Measurements from ENCODE around the gene BORCS5.
A peak's percentile ranks its signal among the peaks of the same experiment; 100 is the strongest.

BORCS5 gene

DNA sequence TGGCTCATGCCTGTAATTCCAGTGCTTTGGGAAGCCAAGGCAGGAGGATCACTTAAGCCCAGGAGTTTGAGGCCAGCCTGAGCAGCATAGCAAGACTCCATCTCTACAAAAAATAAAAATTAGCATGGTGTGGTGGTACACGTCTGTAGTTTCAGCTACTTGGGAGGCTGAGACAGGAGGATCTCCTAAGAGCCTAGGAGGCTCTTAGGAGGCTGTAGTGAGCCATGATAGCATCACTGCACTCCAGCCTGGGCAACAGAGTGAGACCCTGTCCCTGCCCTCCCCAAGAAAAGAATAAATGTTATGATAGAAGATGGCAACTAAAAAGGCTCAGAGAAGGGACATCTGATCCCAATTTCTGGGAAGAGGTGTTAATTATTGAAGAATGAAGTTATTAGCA is 3.6 kb upstream of the BORCS5 start:
- no peak for DNase-seq

- DNase-seq = no peak
Observed at GRCh38 chr12:12353807-12354206, 3.1 kb upstream of the BORCS5 start.

DNA sequence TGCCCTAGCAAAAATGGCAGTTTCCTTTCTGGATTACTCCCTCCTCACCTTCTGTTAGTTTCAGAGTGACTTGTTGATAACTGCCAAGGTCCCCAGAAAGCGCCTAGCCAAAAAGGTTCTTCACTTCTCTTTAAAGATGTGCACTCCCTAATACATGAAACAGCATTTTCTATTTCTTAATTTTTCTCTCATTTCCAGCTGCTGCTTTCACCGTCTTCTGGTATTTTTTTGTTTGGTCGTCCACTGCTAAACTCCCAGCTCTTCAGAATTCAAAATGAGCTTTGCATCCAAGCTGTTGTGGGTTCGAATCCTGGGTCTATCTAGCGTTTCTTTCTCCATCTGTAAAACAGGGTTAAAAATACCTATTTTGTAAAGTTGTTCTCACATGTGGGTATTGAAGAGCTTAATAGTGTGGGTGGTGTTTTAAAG is 397 bp upstream of the BORCS5 start:
- DNase-seq = no peak

GRCh38 chr12:12357719-12358461 is 1.0 kb downstream of the BORCS5 start:
- DNase-seq = peak in 5 of 56 donors; percentile 8 to 44 (median 28)

- no peak for DNase-seq
Observed at GRCh38 chr12:12358528-12358927, 1.6 kb downstream of the BORCS5 start.

DNA sequence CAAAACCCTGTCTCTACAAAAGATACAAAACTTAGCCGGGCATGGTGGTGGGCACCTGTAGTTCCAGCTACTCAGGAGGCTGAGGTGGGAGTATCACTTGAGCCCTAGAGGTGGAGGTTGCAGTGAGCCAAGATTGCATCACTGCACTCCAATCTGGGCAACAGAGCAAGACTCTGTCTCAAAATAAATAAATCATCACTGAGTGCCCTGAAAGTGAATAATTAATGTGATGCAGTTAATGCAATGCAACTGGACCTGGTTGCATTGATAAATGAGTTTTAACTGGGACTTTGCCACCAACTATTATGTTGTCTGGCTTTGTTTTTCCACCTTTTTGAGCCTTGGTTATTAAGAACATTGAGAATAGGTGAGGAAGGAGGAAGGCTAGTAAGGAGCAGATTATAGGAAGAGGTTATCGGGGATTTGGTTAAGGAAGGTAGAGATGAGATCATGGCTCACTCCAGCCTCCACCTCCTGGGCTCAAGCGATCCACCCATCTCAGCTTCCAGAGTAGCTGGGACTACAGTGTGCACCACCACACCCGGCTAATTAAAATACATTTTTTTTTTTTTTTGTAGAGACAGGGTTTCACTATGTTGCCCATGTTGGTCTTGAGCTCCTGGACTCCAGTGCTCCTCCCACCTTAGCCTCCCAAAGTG is 8.0 kb downstream of the BORCS5 start:
- DNase-seq = no peak

DNA sequence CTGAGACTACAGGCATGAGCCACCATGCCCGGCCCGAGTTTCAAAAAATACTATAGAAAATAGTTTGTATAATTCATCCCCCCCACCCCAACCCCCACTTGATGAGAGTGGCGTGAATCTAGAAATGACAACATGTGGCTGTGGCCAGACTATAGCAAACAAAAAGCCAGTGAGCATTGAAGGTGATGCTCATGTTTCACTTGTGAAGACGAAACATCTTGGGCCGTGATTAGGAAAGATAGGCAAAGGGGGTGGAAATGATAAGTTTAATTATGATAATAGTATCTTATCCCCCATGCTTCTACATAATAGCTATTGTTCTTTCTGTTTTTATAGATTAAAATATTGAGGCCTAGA is 8.5 kb downstream of the BORCS5 start:
- no peak for DNase-seq

GRCh38 chr12:12365931-12366431 is 9.1 kb downstream of the BORCS5 start:
- DNase-seq = peak in 29 of 56 donors; percentile 4 to 76 (median 35)

- DNase-seq = no peak
Observed at GRCh38 chr12:12366701-12367481, 10.0 kb downstream of the BORCS5 start.

DNA sequence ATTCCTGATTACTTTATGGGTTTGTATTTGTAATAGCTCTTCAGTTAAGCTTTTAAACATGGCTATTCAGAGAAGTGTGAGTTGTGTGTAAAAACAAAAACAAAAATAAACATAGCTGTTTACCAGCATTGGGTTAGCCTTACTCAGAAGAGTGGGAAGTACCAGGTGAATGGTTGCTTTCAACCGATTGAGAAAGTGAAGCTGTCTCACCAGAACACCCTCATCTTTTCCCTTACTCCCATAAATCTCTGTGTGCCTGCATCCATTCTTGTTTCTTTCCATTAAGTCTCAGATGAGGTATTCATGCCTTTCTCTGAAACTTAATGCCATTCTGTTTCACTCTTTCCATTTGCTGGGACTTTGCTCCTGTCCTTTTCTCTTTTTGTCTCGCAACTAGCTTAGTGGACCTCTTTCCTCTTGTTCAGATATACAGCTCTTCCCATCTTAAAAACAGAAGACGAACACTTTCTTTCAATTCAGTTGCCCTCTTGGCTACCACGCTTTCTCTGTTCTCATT is 10.7 kb downstream of the BORCS5 start:
- no peak for DNase-seq

- DNase-seq = no peak
Observed at GRCh38 chr12:12372946-12373722, 16.3 kb downstream of the BORCS5 start.

DNA sequence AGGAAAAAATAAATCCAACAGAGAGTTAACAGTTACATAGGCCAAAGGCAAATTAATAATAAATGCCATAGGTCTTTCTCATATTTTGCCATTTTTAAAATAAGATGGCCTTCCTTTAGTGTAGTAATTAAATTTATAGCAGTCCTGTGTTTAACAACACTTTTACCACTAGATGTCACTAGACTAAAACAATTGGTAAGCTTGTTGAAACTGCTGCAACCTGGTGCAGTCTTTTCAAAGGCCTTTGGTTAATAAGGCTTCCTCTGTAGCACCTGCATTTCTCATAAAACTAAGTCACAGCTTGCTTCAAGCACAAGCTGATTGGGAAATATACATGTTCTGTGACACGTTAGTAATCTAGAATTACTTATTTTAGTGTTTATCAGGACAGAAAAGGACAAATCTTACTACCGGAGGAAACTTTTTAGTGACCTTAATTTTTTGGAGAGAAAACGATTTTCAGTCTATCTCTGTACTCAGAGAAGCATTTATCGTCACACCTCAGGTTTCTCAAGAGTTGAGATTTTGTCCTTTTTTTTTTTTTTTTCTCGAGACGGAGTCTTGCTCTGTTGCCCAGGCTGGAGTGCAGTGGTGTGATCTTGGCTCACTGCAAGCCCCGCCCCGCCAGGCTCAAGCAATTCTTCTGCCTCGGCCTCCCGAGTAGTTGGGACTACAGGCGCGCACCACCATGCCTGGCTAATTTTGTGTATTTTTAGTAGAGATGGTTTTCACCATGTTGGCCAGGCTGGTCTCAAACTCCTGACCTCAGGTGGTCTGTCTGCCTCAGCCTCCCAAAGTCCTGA is 20.0 kb downstream of the BORCS5 start:
- DNase-seq = peak in 2 of 56 donors; percentile 13 to 24

GRCh38 chr12:12378616-12379015 is 21.7 kb downstream of the BORCS5 start:
- no peak for DNase-seq

DNA sequence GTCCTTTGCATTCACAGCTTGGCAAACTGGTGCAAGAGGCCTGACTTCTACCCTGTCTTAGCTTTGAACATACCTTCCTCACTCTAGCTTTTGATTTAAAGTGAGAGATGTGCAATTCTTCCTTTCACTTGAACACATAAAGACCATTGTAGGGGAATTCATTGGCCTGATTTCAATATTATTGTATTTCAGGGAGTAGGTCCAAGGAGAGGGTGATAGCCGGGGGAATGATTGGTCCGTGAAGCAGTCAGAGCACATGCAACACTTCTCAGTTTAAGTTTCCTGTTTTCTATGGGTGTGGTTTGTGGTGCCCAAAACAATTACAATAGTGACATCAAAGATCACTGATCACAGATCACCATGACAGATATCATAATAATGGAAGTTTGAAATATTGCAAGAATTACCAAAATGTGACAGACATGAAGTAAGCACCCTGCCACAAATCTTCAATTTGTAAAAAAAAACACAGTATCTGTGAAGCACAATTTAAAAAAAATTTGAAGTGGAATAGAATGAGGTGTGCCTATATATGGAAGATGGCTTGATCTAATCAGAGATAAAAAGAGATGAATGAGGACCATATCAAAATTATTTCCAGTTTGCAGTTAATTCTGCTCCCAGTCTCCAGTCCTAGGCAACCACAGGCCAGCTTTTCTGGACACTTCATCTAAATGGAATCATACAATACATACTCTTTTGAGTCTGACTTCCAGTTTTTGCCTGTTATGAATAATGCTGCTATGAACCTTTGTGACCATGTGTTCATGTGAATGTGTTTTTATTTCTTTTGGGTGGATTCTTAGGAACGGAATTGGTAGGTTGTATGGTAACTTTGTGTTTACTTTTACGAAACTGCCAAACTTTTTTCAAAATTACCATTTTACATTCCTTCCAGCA is 23.2 kb downstream of the BORCS5 start:
- no peak for DNase-seq

GRCh38 chr12:12380949-12381593 is 24.2 kb downstream of the BORCS5 start:
- no peak for DNase-seq

GRCh38 chr12:12381982-12382381 is 25.1 kb downstream of the BORCS5 start:
- no peak for DNase-seq

DNA sequence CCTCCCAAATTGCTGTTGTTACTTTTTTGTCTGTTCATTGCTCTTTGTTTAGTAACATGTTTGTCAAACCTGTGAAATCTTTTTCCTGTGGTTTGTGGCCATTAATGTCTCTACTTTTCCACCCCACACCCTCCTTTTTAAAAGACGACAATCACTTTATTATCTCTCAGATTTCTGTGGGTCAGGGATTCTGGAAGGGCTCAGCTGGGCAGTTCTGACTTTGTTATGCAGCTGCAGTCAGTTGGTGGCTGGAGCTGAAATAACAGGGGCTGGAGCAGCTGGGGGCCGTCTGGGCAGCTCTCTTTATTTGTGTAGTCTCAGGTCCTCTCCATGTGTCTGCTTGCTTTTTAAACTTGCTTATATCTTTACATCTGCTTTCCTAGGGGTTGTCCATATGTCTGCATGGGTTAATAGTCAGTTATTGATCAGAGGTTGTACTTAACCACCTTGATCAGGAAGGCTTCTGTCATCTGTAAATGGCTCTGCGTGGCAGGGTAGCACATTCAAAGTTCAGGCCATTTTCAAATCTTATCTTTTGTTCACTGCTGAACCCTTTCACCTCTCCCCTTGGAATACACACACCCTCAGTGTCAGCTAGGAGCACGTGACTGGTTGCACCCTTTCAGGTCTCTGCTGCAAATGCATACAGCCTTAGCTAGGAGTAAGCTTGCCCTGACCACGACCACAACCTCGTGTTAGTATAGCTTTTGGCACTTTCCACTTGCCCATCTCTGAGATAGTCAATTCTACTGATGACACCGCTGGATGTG is 27.9 kb downstream of the BORCS5 start:
- peak in 23 of 56 donors; percentile 13 to 61 (median 26) for DNase-seq

DNA sequence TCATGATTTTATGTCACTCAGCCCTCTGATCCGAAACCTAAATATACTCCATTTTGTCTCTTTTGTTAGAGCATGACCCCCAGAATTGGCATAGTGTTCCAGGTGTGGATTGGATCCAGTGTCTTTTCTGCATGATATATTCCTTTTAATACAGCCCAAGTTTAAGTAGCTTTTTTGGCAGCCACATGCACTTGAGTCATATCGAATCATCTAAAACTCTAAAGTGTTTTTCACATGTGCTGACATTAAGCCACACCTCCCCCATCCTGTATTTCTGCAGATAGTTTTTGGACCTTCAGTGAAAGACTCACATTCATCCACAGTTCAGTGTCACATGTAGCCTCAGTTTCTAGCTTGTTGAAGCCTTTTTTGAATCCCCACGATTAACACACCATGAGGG is 30.6 kb downstream of the BORCS5 start:
- no peak for DNase-seq
